Stimulated activated CD4-positive, alpha-beta T cell treated with anti-CD3 and anti-CD28 coated beads, Interleukin-4, amount 100 ng/mL, for 1 hour (primary cell): Measurements from ENCODE around the gene ARHGAP26.
"Not testable (repeated sequence)": the region's sequence is repeated elsewhere in the genome, so short reads cannot be mapped to it uniquely, and the experiment has no call there.

ENCODE experiments used
- DNase-seq: peaks from one replicate; pipeline ENCODE4 v3.0.0-alpha.2; 2020

The ARHGAP26 gene

DNA sequence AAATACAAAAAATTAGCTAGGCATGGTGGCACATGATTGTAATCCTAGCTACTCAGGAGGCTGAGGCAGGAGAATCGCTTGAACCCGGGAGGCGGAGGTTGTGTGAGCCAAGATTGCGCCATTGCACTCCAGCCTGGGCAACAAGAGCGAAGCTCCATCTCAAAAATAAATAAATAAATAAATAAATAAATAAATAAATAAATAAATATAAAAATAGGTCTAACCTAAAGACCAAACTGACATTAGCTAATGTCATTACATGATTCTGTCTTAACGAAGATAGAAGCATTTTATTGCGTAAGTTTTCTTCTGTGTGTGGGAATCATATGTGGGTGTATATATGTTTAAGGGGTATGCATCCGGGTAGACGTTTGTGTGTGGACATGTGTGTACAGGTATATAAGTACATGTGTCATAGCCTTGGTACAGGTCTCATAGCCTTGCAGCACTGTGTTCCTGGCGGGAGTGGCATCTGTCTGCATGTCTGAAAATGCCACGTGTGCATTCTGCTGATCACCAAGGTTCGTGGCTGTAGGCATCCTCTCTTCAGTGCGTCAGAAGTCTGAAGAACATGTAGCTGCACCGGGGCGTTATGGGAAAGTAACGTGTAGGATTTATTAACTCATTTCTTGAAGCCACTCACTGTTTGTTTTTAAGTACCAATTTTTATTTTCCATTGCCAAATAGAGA is 335.2 kb downstream of the ARHGAP26 start:
- DNase-seq, result no peak

DNA sequence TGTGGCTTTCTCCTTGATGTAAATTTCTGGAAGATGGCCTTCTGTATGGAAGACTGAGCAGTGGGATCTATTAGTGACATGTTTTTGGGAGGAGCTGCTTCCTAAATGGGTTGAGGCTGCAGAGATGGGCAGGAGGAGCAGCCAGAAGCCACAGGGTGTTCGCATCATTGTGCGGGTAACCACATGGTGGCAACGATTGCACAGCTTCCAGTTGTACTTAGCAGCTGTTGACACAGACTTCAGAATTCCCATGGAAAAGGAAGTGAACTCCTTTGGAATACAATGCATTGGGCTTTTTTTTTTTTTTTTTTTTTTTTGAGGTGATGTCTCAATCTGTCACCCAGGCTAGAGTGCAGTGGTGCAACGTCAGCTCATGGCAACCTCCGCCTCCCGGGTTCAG is 336.0 kb downstream of the ARHGAP26 start:
- DNase-seq, result no peak

GRCh38 chr5:143108498-143109128 is 338.4 kb downstream of the ARHGAP26 start:
- no peak for DNase-seq

GRCh38 chr5:143110591-143110990 is 340.4 kb downstream of the ARHGAP26 start:
- no peak for DNase-seq

- no peak for DNase-seq
Measured at GRCh38 chr5:143111799-143112198, 341.6 kb downstream of the ARHGAP26 start.

DNA sequence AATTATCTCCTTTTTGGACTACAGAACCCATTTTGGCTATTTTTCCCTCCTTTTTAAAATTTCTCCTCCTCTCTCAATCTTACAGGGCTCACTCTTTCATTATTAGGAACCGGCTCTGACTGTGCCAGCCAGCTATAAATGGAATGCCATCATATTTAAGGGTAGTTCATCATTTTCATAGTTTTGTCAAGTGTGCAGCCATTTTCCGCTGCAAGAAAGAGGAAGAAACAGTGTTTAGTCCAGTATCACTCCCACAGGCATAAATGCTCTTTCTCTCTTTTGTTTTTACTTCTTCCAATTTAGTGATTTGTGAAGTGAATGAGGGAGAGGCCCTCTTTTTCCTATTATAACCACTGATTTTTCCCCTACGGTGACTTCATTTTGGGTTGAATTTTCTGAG is 343.3 kb downstream of the ARHGAP26 start:
- no peak for DNase-seq

GRCh38 chr5:143114481-143114880 is 344.3 kb downstream of the ARHGAP26 start:
- no peak for DNase-seq

GRCh38 chr5:143115381-143115780 is 345.2 kb downstream of the ARHGAP26 start:
- DNase-seq, result no peak

DNA sequence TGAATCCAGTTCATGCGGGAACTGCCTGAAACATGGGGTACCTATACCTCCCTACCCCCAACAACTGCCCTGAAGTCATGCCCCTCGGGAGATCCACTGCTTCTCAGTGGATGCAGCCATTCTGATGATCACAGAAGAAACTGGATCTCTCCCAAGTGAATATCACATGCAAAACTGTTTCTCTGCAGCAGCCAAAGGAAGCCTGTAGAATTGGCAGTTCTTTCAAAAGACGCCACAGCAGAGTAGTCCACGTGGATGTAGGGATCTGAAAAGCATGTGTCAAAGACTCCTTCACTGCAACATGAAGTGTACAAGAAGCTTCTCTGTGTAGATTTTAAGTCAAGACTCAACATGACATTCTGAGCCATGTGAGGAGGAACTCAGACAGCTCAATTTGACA is 346.6 kb downstream of the ARHGAP26 start:
- DNase-seq, result no peak

DNA sequence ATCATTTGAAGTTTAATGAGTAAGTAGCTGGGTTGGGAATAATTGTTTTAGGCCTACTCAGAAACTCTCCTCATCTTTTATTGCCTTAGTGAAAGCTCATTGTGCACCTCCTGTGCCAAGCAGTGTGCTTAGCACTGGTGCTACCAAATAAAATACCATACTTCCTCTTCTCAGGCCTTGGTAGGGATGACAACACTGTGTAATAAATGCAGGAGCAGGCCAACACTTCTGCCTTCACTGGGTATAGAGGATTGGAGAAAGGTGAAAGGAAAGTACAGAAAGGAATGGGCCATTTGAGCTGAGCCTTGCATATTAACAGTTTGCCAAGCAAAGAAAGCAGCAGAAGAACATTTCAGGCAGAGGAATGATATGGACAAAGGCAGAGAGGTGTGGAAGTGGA is 347.6 kb downstream of the ARHGAP26 start:
- DNase-seq, result no peak

DNA sequence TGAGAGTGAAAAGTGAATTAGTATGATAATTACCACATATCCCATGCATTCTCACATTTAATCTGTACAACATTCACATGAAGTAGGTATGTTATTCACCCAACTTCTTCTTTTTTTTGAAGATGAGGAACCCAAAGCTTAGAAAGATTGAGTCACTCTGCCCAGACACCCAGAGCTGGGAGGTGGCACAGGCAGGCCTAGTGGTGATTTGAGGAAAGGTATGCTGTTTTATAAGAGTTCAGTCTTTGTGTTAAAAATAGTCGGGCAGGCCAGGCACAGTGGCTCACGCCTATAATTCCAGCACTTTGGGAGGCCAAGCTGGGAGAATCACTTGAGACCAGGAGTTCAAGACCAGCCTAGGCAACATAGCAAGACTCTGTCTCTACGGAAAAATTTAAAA is 348.0 kb downstream of the ARHGAP26 start:
- DNase-seq, result no peak

- DNase-seq, result not testable (repeated sequence)
Measured at GRCh38 chr5:143118818-143119217, 348.6 kb downstream of the ARHGAP26 start.

DNA sequence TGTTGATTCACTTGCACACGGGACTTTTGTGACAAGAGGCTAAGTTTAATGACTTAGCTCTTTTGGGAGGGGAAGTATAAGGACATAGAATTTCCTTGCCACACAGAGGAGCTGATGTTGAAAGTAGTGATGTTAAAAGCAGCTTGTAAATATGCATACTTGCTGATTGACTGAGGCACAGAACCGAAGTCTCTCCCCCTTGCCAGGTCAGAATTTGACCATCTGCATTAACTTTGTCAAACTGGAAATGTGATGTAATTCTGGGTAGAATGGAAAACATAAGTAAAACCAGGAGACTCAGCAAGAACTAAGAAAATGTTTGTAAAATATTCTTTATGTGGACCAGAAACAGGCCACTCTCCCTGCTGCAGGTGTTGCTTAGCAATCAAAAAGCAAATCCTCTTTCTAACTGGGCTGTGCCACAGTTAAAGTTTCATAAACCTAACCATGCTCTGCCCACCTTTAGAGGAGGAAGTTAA is 349.2 kb downstream of the ARHGAP26 start:
- DNase-seq, result no peak

GRCh38 chr5:143119881-143120341 is 349.7 kb downstream of the ARHGAP26 start:
- DNase-seq, result no peak

GRCh38 chr5:143120460-143121134 is 350.4 kb downstream of the ARHGAP26 start:
- DNase-seq, result no peak

- no peak for DNase-seq
Measured at GRCh38 chr5:143121135-143121475, 350.9 kb downstream of the ARHGAP26 start.

GRCh38 chr5:143124593-143124992 is 354.4 kb downstream of the ARHGAP26 start:
- DNase-seq, result no peak

DNA sequence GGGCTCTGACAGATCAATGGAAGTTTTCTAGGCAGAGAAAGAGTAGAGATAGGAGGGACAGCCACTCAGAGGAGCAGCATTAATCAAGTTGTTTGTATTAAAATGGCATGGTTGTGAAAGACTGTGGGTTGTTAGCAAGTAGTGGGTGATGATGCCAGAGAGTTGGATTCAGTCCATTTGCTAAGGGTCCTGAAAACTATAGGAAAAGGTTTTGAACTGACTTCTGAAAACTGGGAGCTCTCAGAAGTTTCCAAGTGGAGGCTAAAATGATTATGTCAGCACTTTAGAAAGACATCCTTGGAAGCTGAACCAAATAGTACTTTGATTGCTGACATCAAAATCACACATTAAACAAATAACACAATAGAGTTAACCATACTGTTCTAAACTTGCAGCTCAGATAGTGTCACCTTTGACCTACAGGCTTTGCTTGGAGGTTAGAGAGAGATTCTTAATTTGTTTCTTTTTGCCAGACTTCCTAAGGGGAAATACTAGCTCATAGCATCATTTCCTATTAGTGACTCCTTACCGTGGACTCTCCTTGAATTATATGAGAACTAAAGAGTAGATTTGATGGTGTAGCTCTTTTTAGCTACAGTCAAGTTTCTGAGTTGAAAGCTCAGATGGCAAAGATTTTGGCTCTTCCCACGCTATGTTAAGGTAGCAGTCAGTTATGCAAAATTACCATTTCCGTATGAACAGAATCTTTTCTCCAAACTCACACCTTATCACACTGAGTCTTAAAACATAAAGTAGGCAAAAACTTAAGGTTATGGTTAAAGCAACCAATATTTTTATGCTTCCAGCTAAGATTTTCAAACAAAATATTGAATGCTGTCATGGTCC is 356.2 kb downstream of the ARHGAP26 start:
- no peak for DNase-seq

DNA sequence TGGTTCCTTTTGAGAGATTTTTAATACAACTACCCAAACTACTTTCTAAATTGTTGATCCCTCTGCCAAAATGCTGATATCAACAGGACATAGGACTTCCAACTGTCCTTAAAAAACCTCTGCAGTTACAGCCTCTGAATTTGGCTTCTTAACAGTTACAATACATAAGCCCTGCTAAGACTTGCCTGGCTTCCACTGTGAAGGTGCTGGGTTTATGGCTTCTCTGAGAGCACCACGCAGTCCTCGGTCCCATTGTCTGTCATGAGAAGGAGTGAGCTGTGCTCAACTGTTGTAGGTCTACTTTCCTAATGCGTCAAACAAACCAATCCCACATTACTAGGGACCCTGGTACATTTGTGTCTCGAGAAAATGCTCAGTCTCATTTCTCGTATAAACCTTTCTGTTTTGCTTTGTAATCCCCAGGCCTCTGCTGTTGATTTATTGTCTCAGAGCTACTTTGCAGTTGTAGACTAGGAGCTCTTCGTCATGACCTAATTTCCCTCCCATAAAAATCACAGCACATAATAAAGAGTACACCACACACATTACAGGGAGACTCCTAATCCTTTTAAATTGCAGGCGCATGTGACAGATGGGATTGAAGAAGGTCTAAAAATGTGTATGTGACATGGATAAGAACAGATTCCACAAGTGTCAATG is 358.4 kb downstream of the ARHGAP26 start:
- no peak for DNase-seq

DNA sequence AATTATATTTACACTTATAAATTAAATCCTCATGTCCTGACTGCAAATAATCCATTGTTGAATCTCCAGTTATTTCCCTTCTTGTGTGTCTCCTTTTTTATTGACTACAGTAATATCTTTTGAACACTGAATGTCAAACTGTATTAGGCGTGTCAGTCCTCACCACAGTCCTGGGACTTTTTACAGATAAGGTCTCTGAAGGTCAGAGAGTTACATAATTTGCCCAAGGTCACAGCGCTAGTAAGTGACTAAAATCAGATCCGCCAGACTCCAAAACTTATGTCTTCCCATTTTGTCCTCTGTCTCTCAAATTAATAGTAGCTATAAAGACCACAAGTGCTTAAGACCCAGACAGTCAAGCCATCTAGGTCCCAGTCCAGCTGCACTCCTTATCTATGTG is 359.0 kb downstream of the ARHGAP26 start:
- DNase-seq, result no peak

DNA sequence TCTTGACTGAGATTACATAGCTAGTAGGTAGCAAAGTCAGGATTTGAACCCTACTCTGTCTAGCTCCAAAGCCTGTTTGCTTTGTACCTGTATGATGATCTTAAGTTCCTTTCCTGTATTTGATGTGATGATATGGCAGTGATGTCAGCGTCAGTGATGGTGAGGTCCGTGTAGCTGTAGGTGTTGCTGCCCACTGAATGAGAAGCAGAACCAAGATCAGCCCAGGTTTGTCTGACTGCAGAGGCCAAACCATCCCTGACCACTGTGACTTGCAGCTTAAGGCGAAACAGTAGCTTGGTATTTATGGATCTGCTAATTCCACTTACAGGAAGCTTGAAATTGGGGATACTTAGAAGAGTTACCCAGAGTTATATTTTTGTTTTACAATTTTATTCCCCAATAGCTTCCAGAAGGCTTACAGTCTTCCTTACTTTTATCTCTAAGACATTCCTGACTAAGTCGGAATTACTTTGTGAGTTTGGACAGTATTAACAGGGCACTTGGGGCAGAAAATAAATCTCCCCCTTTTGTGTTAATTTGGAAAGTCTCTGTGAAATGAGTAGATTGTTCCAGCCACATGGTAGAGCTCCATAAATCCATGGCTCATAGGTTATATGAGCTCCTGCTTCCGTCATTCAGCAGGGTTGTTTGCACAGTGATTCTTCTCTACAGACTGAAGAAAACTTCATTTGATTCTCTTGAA is 359.9 kb downstream of the ARHGAP26 start:
- DNase-seq, result no peak
